ENCODE results near the gene SAP30BP. TPM values are rescaled to one million over a fixed set of nuclear protein-coding genes. Genes with fewer than 3 reads are reported as not detected.

Gene SAP30BP
- total and polyA plus RNA-seq, 2 of the 8 experiments (the other 6 are each of a cell fraction or from before 2014, with no cell fraction given): 63.3 to 79.9 TPM

GRCh38 chr17:75719732-75720131 lies 52.6 kb downstream of the SAP30BP start (continued):
- TF ChIP-seq CHD7 (IDR thresholded peaks at IDR 0.05; ENCODE audit: insufficient replicate concordance, low read length): no peak
- TF ChIP-seq JUN (IDR thresholded peaks at IDR 0.05; ENCODE audit: low read depth, low read length): no peak
- TF ChIP-seq CBX8 (IDR thresholded peaks at IDR 0.05; ENCODE audit: borderline replicate concordance, low read depth, low read length): no peak
- TF ChIP-seq SAP30 (IDR thresholded peaks at IDR 0.05; ENCODE audit: insufficient read depth, insufficient replicate concordance, low read length): no peak
- no peak for TF ChIP-seq GABPA (IDR thresholded peaks at IDR 0.05; ENCODE audit: borderline replicate concordance, insufficient read depth, low read length)
- no peak for TF ChIP-seq RBBP5 (IDR thresholded peaks at IDR 0.05; ENCODE audit: borderline replicate concordance, low read depth, low read length)

Measured in H1 (cell line).